Neuronal stem cell (in vitro differentiated cells): Measurements from ENCODE around the gene MAGEC2.

Source experiments
- DNase-seq: peaks from one replicate; pipeline ENCODE4 v3.0.0-alpha.2; 2013; ENCODE audit warnings: low spot score
- H2AFZ ChIP-seq: one replicate; pipeline ENCODE4 v1.6.1; 2013; ENCODE audit warnings: mild to moderate bottlenecking, low read length, inconsistent platforms
- H2AK5ac ChIP-seq: 2 replicates; pipeline ENCODE4 v1.6.1; 2013; ENCODE audit warnings: low read depth, mild to moderate bottlenecking, inconsistent platforms, low read length, moderate library complexity, mixed read lengths
- H2BK120ac ChIP-seq: 2 replicates; pipeline ENCODE4 v1.6.1; 2013; ENCODE audit warnings: low read depth, mild to moderate bottlenecking, inconsistent platforms, low read length, moderate library complexity, mixed read lengths
- H2BK12ac ChIP-seq: one replicate; pipeline ENCODE4 v1.6.1; 2013; ENCODE audit warnings: low read length, inconsistent platforms
- H2BK15ac ChIP-seq: 2 replicates; pipeline ENCODE4 v1.6.1; 2013; ENCODE audit warnings: mild to moderate bottlenecking, low read length, inconsistent platforms, mixed read lengths
- H2BK5ac ChIP-seq: one replicate; pipeline ENCODE4 v1.6.1; 2013; ENCODE audit warnings: inconsistent platforms, mild to moderate bottlenecking, low read length, moderate library complexity
- H3K14ac ChIP-seq: one replicate; pipeline ENCODE4 v1.6.1; 2013; ENCODE audit warnings: low read length, inconsistent platforms
- H3K18ac ChIP-seq: 2 replicates; pipeline ENCODE4 v1.6.1; 2013; ENCODE audit warnings: low read length, inconsistent platforms
- H3K23ac ChIP-seq: 2 replicates; pipeline ENCODE4 v1.6.1; 2013; ENCODE audit warnings: low read depth, mild to moderate bottlenecking, mixed read lengths, low read length, inconsistent platforms; ENCODE audit not compliant: poor library complexity
- H3K27ac ChIP-seq: replicated peaks from 3 replicates; pipeline ENCODE4 v1.5.1; 2013; ENCODE audit warnings: low read length, inconsistent platforms
- H3K27me3 ChIP-seq, 3 experiments: 2 replicates each; pipeline ENCODE4 v1.6.1; 2013; ENCODE audit warnings: low read length in 3 of 3, mild to moderate bottlenecking in 2 of 3, inconsistent platforms in 1 of 3, low read depth in 1 of 3, mixed read lengths in 1 of 3, moderate library complexity in 1 of 3; ENCODE audit not compliant: control insufficient read depth in 3 of 3, insufficient read depth in 3 of 3
- H3K36me3 ChIP-seq, 2 donors: replicated peaks in 1 of 2; 2 replicates each; pipeline ENCODE4 v1.6.1; 2013; ENCODE audit warnings: low read length in 2 of 2; ENCODE audit not compliant: control insufficient read depth in 2 of 2, insufficient read depth in 2 of 2
- H3K4ac ChIP-seq: 2 replicates; pipeline ENCODE4 v1.6.1; 2013; ENCODE audit warnings: inconsistent platforms, mild to moderate bottlenecking, low read length, moderate library complexity
- H3K4me1 ChIP-seq, 2 donors: 1 replicate in 1 of 2; 2 replicates in 1 of 2; pipeline ENCODE4 v1.6.1; 2013; ENCODE audit warnings: low read length in 2 of 2, low read depth in 1 of 2; ENCODE audit not compliant: control insufficient read depth in 2 of 2, insufficient read depth in 1 of 2
- H3K4me2 ChIP-seq: one replicate; pipeline ENCODE4 v1.6.1; 2013; ENCODE audit warnings: mild to moderate bottlenecking, low read length, inconsistent platforms; ENCODE audit not compliant: insufficient read depth, poor library complexity, severe bottlenecking
- H3K4me3 ChIP-seq, 2 donors: 2 replicates each; pipeline ENCODE4 v1.5.1; 2013; ENCODE audit warnings: low read length in 2 of 2, mild to moderate bottlenecking in 2 of 2, inconsistent platforms in 1 of 2, moderate library complexity in 1 of 2
- H3K79me1 ChIP-seq: one replicate; pipeline ENCODE4 v1.6.1; 2013; ENCODE audit warnings: low read depth, mild to moderate bottlenecking, inconsistent platforms, low read length, moderate library complexity
- H3K9ac ChIP-seq: one replicate; pipeline ENCODE4 v1.6.1; 2013; ENCODE audit warnings: mild to moderate bottlenecking, low read depth, low read length, inconsistent platforms; ENCODE audit not compliant: poor library complexity
- H3K9me3 ChIP-seq, 2 donors: replicated peaks in 1 of 2; 2 replicates each; pipeline versions ENCODE3 to v1.6.1; 2013; ENCODE audit warnings: low read length in 2 of 2, mild to moderate bottlenecking in 2 of 2, inconsistent platforms in 1 of 2, low read depth in 1 of 2, mixed read lengths in 1 of 2, moderate library complexity in 1 of 2; ENCODE audit not compliant: control insufficient read depth in 2 of 2, insufficient read depth in 1 of 2
- H4K8ac ChIP-seq: one replicate; pipeline ENCODE4 v1.6.1; 2013; ENCODE audit warnings: low read depth, mild to moderate bottlenecking, inconsistent platforms, low read length, moderate library complexity
- H4K91ac ChIP-seq: one replicate; pipeline ENCODE4 v1.6.1; 2013; ENCODE audit warnings: low read length, low read depth, mild to moderate bottlenecking, inconsistent platforms; ENCODE audit not compliant: poor library complexity
- WGBS, 2 donors: extraction: QIAGEN DNeasy Blood & Tissue Kit; methylation state at CpG; one replicate each; pipeline ENCODE4 v1.1.7; 2013; ENCODE audit warnings: missing lambda C conversion rate in 2 of 2, mixed read lengths in 1 of 2; ENCODE audit not compliant: insufficient read length in 2 of 2, insufficient replicate concordance in 1 of 2; ENCODE audit errors: extremely low coverage in 2 of 2; 5-methylcytosine and 5-hydroxymethylcytosine counted together

The MAGEC2 gene

GRCh38 chrX:142214081-142214480 is 9.0 kb upstream of the MAGEC2 start:
- Histone ChIP-seq H3K36me3 (no peaks in the 10 kb centered on the region), H3K9me3 (no peaks in the 10 kb centered on the region), H3K9ac (no peak overlapping the region), H3K4me1 (no peaks in the 10 kb centered on the region), H2BK15ac (no peak overlapping the region), H2AK5ac (no peak overlapping the region), H3K27me3 (no peaks in the 10 kb centered on the region), H2BK12ac (no peak overlapping the region), H4K8ac (no peak overlapping the region), H3K23ac (no peak overlapping the region), H4K91ac (no peak overlapping the region), H3K18ac (no peak overlapping the region), H3K14ac (no peak overlapping the region), H2BK120ac (no peak overlapping the region), H3K4me3 (no peak overlapping the region), H3K79me1 (no peaks in the 10 kb centered on the region), H3K4ac (no peak overlapping the region), H3K27ac (no peak overlapping the region), H3K4me2 (no peak overlapping the region), H2AFZ (no peak overlapping the region), H2BK5ac (no peak overlapping the region)
- DNase-seq = no peak
- no CpG with 5 or more reads among the region's 4 CpGs for WGBS, 2 donors

GRCh38 chrX:142201113-142201512 is 4.0 kb downstream of the MAGEC2 start:
- no peaks in the 10 kb centered on the region for H3K9me3 ChIP-seq
- H3K14ac ChIP-seq = no peak overlapping the region
- H2AFZ ChIP-seq = no peak overlapping the region
- H2BK12ac ChIP-seq = no peak overlapping the region
- no peak overlapping the region for H2BK120ac ChIP-seq
- no peak overlapping the region for H4K8ac ChIP-seq
- H3K79me1 ChIP-seq = no peaks in the 10 kb centered on the region
- no peak overlapping the region for H2BK15ac ChIP-seq
- H2AK5ac ChIP-seq = no peak overlapping the region
- H2BK5ac ChIP-seq = no peak overlapping the region
- H4K91ac ChIP-seq = no peak overlapping the region
- WGBS, 2 donors = no CpG with 5 or more reads among the region's 2 CpGs
- H3K9ac ChIP-seq = no peak overlapping the region
- no peak overlapping the region for H3K4ac ChIP-seq
- no peak overlapping the region for H3K27ac ChIP-seq
- no peaks in the 10 kb centered on the region for H3K4me1 ChIP-seq
- H3K23ac ChIP-seq = no peak overlapping the region
- H3K4me3 ChIP-seq = no peak overlapping the region
- no peak overlapping the region for H3K4me2 ChIP-seq
- no peaks in the 10 kb centered on the region for H3K27me3 ChIP-seq
- H3K36me3 ChIP-seq = no peaks in the 10 kb centered on the region
- H3K18ac ChIP-seq = no peak overlapping the region
- DNase-seq = no peak

GRCh38 chrX:142186103-142186502 is 19.0 kb downstream of the MAGEC2 start:
- no peaks in the 10 kb centered on the region for H3K4me1 ChIP-seq
- H3K27me3 ChIP-seq = no peaks in the 10 kb centered on the region
- no CpG with 5 or more reads among the region's 2 CpGs for WGBS, 2 donors
- H2BK15ac ChIP-seq = no peak overlapping the region
- no peak overlapping the region for H3K4ac ChIP-seq
- H2BK12ac ChIP-seq = no peak overlapping the region
- H3K79me1 ChIP-seq = no peaks in the 10 kb centered on the region
- no peak overlapping the region for H4K91ac ChIP-seq
- no peak overlapping the region for H3K27ac ChIP-seq
- no peak overlapping the region for H2BK120ac ChIP-seq
- H3K9me3 ChIP-seq = no peaks in the 10 kb centered on the region
- no peak overlapping the region for H3K23ac ChIP-seq
- no peak overlapping the region for H4K8ac ChIP-seq
- no peak overlapping the region for H2AK5ac ChIP-seq
- H3K9ac ChIP-seq = no peak overlapping the region
- H3K14ac ChIP-seq = no peak overlapping the region
- H3K36me3 ChIP-seq = no peaks in the 10 kb centered on the region
- no peak overlapping the region for H3K4me3 ChIP-seq
- no peak overlapping the region for H2BK5ac ChIP-seq
- no peak overlapping the region for H2AFZ ChIP-seq
- no peak overlapping the region for H3K4me2 ChIP-seq
- no peak overlapping the region for H3K18ac ChIP-seq
- DNase-seq = no peak

- Histone ChIP-seq H3K27me3 (no peaks in the 10 kb centered on the region), H3K4me3 (no peak overlapping the region), H2BK120ac (no peak overlapping the region), H3K4me1 (no peaks in the 10 kb centered on the region), H2AK5ac (no peak overlapping the region), H2AFZ (no peak overlapping the region), H2BK15ac (no peak overlapping the region), H3K18ac (no peak overlapping the region), H3K9ac (no peak overlapping the region), H3K36me3 (no peaks in the 10 kb centered on the region), H2BK12ac (no peak overlapping the region), H3K14ac (no peak overlapping the region), H4K91ac (no peak overlapping the region), H3K4ac (no peak overlapping the region), H3K9me3 (no peaks in the 10 kb centered on the region), H3K4me2 (no peak overlapping the region), H3K23ac (no peak overlapping the region), H2BK5ac (no peak overlapping the region), H3K79me1 (no peaks in the 10 kb centered on the region), H3K27ac (no peak overlapping the region), H4K8ac (no peak overlapping the region)
- WGBS, 2 donors = no CpG with 5 or more reads among the region's 7 CpGs
- no peak for DNase-seq
Measured at GRCh38 chrX:142184756-142185602, 20.1 kb downstream of the MAGEC2 start.
